Fibroblast of skin of back (primary cell): ENCODE data around the gene SEMA5B. TPM values are rescaled to one million over a fixed set of nuclear protein-coding genes. Genes with fewer than 3 reads are reported as not detected.
A peak's percentile ranks its signal among the peaks of the same experiment; 100 is the strongest.

ENCODE experiments used
- DNase-seq: peaks from one replicate; pipeline ENCODE4 v3.0.0-alpha.2; 2013
- polyA plus RNA-seq, 2 experiments: library from polyadenylated mRNA; unstranded; fragments of 120-200 nt; gene quantifications; one replicate each; pipeline ENCODE4 v1.2.1, GENCODE V29; 2013; ENCODE audit not compliant: insufficient read length in 2 of 2

SEMA5B gene
- polyA plus RNA-seq (2013, experiment 1 of 2; ENCODE audit: insufficient read length): 1.8 TPM
- polyA plus RNA-seq (2013, experiment 2 of 2; ENCODE audit: insufficient read length): 3.7 TPM

DNA sequence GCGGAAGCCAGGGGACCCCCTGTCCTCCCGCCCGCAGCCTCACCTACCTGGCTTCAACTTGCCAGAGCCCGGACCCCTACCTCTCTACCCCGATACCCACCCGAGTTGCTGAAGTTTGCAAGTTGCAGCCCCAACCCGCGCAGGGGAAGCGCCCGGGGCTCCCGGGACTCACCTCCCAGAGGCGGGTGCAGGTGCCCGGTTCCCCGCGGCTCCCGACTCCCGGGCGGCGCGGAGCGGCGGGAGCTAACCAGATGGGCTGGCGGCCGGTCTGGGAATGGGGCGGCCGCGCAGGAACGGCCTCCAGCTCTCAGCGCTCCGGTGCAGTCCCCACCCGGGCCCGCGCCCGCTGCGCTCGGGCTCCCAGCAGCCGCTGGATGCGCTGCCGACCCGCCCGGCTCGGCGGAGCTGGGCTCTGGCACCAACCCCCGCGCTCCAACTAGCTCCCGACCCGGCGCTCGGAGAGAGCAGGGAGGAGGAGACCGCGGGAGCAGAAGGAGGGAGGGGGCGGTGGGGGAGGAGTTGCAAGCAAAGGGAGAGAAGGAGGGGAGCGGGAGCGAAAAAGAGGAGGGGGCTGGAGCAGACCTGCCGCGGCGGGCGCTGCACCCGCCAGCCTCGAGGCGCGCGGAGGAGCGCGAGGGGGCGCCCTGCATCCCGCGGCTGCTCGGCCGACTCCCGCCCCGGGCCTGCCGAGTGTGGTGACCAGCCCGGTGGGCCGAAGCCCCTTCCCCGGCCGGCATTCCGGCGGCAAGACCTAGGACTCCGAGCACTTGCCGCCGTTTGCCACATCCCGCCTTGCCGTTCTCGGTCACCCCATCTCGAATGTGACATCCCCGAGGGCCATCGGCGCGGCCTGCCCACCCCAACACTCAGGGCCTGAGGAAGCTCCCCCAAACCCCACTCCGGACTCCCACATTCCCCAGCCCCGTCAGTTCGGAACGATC is at the start of gene SEMA5B:
Gene SEMA5B (minus strand): TSS at position 472 of the 941 bp plus-strand sequence. CDS start 66,500 bp downstream, outside the sequence.
- peak; percentile 25 for DNase-seq

GRCh38 chr3:123076496-123077418 is 49.2 kb upstream of the SEMA5B start:
- DNase-seq: no peak

- no peak for DNase-seq
These were observed 48.5 kb upstream of the SEMA5B start for GRCh38 chr3:123076112-123076495.

DNA sequence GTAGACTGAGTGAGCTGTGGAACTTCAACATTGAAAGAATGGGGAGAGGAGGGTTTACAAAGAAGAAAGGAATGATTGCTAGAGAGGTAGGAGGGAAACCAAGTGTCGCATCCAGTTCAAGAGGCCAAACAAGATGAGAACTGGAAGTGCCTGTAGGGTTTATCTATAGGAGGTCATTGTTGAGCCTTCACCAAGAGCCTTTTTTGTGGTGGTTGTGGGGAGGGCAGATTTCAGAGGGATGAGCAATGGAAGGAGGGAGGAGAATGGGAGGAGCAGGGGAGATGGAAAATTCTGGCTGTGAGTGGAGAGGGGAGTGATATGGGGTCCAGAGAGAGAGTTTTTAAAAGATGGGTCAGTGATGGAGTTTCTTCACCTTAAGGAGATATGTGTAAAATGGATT is 47.8 kb upstream of the SEMA5B start:
- peak; percentile 55 for DNase-seq

GRCh38 chr3:123072564-123072963 is 45.0 kb upstream of the SEMA5B start:
- no peak for DNase-seq

DNA sequence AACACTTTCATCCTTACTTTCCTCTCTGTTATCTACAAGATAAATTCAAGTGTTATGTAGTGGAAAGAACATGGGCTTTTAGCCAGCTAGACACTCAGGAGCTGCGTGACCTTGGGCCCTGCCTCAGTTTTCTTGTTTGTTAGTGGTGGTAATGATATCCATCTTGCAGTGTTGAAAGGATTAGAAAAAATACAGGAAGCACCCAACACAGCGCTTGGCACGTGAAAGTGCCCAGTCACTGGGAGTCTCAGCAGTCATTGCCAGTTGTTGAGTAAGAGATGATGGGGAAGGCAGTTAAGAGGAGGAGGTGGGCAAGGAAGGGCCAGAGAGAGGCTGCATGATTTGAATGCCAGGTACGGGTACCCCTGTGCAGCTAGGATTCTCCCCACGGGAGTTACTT is 44.6 kb upstream of the SEMA5B start:
- DNase-seq: no peak

- no peak for DNase-seq
These were observed 44.0 kb upstream of the SEMA5B start for GRCh38 chr3:123071581-123071980.

DNA sequence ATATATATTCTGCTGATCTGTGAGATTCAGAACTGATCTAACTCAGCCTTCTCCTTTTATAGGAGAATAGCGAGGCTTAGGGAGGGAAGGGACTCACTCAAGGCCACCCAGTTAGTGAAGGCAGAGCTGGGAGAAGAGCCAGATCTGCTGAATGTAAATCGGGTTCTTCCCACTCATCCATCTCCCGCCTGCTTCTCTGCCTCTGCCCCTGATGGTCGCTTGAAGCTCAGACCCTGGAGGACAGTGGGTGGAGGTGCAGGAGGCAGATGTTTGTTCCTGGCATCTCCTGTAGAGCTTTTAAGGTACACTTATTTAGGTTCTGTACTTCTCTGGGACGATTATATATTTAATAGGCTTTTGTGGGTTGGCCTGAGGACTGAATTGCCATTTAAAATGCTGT is 43.6 kb upstream of the SEMA5B start:
- DNase-seq: no peak

DNA sequence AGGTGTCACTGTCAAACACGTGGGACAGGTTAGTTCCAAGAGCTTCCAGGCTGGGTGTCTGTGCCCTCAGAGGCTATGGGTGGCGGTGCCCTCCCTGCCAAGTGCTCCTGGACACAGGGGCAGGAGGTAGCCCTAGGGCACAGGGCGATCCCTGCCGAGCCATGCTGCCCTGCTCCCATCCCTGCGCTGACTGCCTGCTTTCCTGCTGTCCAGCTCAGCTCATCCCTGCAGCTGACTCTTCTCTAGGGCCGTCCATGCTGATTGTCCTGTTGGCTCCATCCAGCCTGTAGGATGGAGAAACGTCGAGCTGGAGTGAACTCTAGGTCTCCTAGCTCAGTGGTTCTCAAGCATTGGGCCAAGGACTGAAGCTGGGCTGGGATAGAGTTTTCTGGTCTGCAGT is 42.9 kb upstream of the SEMA5B start:
- DNase-seq: no peak

DNA sequence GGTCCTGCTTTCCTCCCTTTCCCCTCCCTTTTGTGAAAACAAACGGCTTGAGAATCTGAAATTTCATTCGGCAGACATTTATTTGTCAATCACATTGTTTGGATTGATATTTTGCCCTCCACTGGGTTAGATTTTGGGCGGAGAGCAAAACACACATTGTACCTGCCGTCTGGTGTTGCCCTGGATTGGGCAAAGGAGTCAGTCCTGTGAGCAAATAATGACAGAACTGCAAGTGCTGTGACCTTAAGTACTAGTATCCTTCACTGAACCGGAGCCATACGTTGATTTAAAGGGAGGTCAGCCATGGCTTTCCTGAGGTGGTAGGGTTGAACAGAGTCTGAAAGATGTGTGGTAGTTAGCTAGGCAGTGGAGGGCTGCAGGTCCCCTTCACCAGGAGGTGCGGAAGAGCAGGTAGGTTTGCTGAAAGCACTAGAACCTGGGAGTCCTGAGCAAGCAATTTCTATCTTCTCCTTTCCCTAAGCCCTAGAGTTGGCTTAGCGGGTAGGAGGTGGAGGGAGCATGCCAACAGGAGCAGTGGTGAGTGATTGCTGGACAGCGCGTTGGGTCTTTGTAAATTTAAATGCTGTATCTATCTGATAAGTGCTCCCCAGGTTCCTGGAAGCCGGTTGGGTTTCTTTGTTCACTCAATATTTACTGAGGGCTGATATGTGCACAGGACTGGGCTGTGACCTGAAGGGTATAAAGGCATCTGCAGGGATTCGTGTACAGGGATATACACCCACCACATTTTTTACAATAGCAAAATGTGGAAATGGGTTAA is 41.2 kb upstream of the SEMA5B start:
- no peak for DNase-seq

- peak; percentile 58 for DNase-seq
These were observed 40.4 kb upstream of the SEMA5B start for GRCh38 chr3:123067689-123068600.

GRCh38 chr3:123066896-123067688 is 39.5 kb upstream of the SEMA5B start, which contains the start of gene PDIA5:
Gene PDIA5, plus strand, starts transcription at chr3:123067025. Its CDS starts 140 bp downstream, at chr3:123067165.
- DNase-seq: peak; percentile 95

GRCh38 chr3:123066599-123066895 is 39.0 kb upstream of the SEMA5B start:
- no peak for DNase-seq

- DNase-seq: peak; percentile 50
These were observed 37.4 kb upstream of the SEMA5B start for GRCh38 chr3:123064914-123065313.

DNA sequence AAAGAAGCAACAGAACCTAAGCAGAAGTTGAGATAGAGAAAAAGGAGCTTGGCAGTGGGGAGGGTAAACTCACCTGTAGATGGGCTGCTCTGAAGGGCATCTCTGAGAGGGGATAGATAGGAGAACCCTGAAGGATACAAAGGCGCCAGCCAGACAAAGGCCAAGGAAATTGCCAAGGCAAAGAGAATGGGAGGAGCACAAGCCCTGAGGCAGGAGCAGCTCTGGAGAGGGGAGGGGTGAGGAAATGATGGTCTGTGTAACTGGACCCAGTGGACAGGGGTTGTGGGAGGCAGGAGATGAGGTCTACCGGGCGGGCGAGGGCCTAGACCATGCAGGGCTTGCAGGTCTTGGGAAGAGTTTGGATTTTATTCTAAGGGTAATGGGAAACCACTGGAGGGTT is 36.9 kb upstream of the SEMA5B start:
- no peak for DNase-seq

DNA sequence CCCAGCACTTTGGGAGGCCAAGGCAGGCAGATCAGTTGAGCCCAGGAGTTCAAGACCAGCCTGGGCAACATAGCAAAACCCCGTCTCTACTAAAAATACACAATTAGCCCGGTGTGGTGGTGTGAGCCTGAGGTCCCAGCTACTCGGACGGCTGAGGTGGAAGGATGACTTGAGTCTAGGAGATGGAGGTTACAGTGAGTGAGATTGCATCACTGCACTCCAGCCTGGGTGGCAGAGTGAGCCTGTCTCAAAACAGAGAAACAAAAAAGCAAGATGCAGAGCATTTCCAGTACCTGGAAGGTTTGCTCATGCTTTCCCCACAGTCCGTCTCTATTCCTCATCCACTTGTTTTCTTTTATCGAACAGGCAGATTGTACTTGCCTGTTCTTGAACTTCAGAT is 35.5 kb upstream of the SEMA5B start:
- no peak for DNase-seq

GRCh38 chr3:123061856-123062255 is 34.3 kb upstream of the SEMA5B start:
- DNase-seq: no peak

DNA sequence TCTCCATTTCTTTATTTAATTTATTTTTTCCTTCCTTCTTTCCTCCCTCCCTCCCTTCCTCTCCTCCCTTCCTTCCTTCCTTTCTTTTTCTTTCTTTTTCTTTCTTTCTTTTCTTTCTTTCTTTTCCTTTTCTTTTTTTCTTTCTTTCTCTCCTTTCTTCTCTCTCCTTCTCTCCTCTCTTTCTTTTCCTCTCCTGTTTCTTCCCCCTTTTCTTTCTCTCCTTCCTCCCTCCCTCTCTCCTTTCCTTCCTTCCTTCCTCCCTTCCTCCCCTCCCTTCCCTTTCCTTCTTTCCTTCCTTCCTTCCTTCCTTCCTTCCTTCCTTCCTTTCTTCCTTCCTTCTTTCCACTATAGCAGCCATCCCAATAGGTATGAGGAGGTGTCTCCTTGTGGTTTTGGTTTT is 32.5 kb upstream of the SEMA5B start:
- DNase-seq: no peak

GRCh38 chr3:123058505-123058904 is 30.9 kb upstream of the SEMA5B start:
- no peak for DNase-seq

DNA sequence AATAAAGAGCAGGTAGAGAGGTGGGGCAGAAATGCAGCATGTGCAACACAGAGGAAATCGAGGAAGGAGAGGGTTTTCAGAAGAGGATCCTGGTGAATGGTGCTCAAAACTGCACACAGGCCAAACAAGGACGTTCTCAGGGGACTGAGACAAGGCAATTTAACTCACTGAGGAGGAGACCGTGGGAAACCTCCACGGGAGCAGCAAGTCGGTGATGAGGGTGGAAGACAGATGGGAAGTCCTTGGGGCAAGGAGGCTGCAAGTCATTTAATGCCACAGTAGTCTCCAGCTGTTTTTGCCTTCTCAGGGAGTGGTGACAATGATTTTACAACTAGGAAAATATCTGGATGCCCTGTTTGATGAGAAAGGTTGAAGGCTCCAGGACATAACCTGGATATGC is 27.8 kb upstream of the SEMA5B start:
- no peak for DNase-seq
